ENCODE measurements around the gene GHRHR.

Gene GHRHR

GRCh38 chr7:30998180-30998579 lies 34.4 kb downstream of the GHRHR start:
- DNase-seq (no peak), ATAC-seq (ENCODE audit: insufficient read depth, low read depth) (no peak)
- H2AFZ ChIP-seq (ENCODE audit: low read depth, low read length), result no peak overlapping the region
- no peak overlapping the region for H3K9ac ChIP-seq (ENCODE audit: low read depth, low read length)
- TF ChIP-seq CTCF (IDR thresholded peaks at IDR 0.05; ENCODE audit: borderline replicate concordance, extremely low read depth, low read length, poor library complexity, severe bottlenecking) (no peak), EZH2 (IDR thresholded peaks at IDR 0.05; ENCODE audit: borderline replicate concordance, low read depth, low read length, severe bottlenecking) (no peak)
- H3K9me3 ChIP-seq (ENCODE audit: insufficient read depth, low read length, severe bottlenecking), result no peaks in the 10 kb centered on the region
- no peak overlapping the region for H3K27ac ChIP-seq (ENCODE audit: low read length)
- no peak overlapping the region for H3K4me2 ChIP-seq (ENCODE audit: insufficient read depth, low read length)
- H3K36me3 ChIP-seq (ENCODE audit: insufficient read depth, low read length), result no peaks in the 10 kb centered on the region
- no peak overlapping the region for H3K4me3 ChIP-seq (ENCODE audit: low read depth in 1 of 2, low read length in 2 of 2)
- H3K79me2 ChIP-seq (ENCODE audit: insufficient read depth, low read length), result no peaks in the 10 kb centered on the region
- no peaks in the 10 kb centered on the region for H3K27me3 ChIP-seq (ENCODE audit: insufficient read depth, low read length, poor library complexity)
- H3K4me1 ChIP-seq (ENCODE audit: insufficient read depth, low read length), result no peaks in the 10 kb centered on the region
- no peaks in the 10 kb centered on the region for H4K20me1 ChIP-seq (ENCODE audit: insufficient read depth, low read length)

GRCh38 chr7:31000161-31000693 lies 36.5 kb downstream of the GHRHR start:
- no peaks in the 10 kb centered on the region for H3K79me2 ChIP-seq (ENCODE audit: insufficient read depth, low read length)
- H3K27me3 ChIP-seq (ENCODE audit: insufficient read depth, low read length, poor library complexity), result no peaks in the 10 kb centered on the region
- no peak overlapping the region for H3K27ac ChIP-seq (ENCODE audit: low read length)
- H4K20me1 ChIP-seq (ENCODE audit: insufficient read depth, low read length), result no peaks in the 10 kb centered on the region
- H3K4me2 ChIP-seq (ENCODE audit: insufficient read depth, low read length), result no peak overlapping the region
- no peak overlapping the region for H3K4me3 ChIP-seq (ENCODE audit: low read depth in 1 of 2, low read length in 2 of 2)
- H3K9ac ChIP-seq (ENCODE audit: low read depth, low read length), result no peak overlapping the region
- H3K36me3 ChIP-seq (ENCODE audit: insufficient read depth, low read length), result no peaks in the 10 kb centered on the region
- H2AFZ ChIP-seq (ENCODE audit: low read depth, low read length), result no peak overlapping the region
- H3K9me3 ChIP-seq (ENCODE audit: insufficient read depth, low read length, severe bottlenecking), result no peaks in the 10 kb centered on the region
- DNase-seq, result no peak
- no peak for TF ChIP-seq EZH2 (IDR thresholded peaks at IDR 0.05; ENCODE audit: borderline replicate concordance, low read depth, low read length, severe bottlenecking)
- no peak for TF ChIP-seq CTCF (IDR thresholded peaks at IDR 0.05; ENCODE audit: borderline replicate concordance, extremely low read depth, low read length, poor library complexity, severe bottlenecking)
- H3K4me1 ChIP-seq (ENCODE audit: insufficient read depth, low read length), result no peaks in the 10 kb centered on the region
- ATAC-seq (ENCODE audit: insufficient read depth, low read depth), result no peak

DNA sequence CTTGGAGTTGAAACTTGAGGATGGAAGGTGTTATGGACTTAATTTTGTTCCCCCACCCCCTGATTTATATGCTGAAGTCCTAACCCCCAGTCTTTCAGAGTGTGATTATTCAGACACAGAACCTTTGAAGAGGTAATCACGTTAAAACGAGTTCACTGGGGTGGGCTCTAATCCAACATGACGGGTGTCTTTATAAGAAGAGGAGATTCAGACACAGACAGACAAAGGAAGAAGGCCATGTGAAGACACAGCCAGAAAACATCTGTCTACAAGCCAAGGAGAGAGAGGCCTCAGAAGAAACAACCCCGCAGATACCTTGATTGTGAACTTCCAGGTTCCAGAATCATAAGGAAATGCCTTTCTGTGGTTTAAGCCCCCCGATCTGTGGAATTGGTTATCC lies 37.0 kb downstream of the GHRHR start:
- no peak overlapping the region for H3K4me3 ChIP-seq (ENCODE audit: low read depth in 1 of 2, low read length in 2 of 2)
- ATAC-seq (ENCODE audit: insufficient read depth, low read depth), result no peak
- no peak for DNase-seq

More for the DNA sequence above, 37.0 kb downstream of the GHRHR start:
- Histone ChIP-seq H3K9me3 (ENCODE audit: insufficient read depth, low read length, severe bottlenecking) (no peaks in the 10 kb centered on the region), H4K20me1 (ENCODE audit: insufficient read depth, low read length) (no peaks in the 10 kb centered on the region), H3K27me3 (ENCODE audit: insufficient read depth, low read length, poor library complexity) (peaks cover under 1% of the 10 kb centered on the region), H3K79me2 (ENCODE audit: insufficient read depth, low read length) (no peaks in the 10 kb centered on the region), H3K9ac (ENCODE audit: low read depth, low read length) (no peak overlapping the region), H3K4me2 (ENCODE audit: insufficient read depth, low read length) (no peak overlapping the region), H3K36me3 (ENCODE audit: insufficient read depth, low read length) (no peaks in the 10 kb centered on the region), H3K4me1 (ENCODE audit: insufficient read depth, low read length) (no peaks in the 10 kb centered on the region), H3K27ac (ENCODE audit: low read length) (no peak overlapping the region), H2AFZ (ENCODE audit: low read depth, low read length) (no peak overlapping the region)
- TF ChIP-seq EZH2 (IDR thresholded peaks at IDR 0.05; ENCODE audit: borderline replicate concordance, low read depth, low read length, severe bottlenecking) (no peak), CTCF (IDR thresholded peaks at IDR 0.05; ENCODE audit: borderline replicate concordance, extremely low read depth, low read length, poor library complexity, severe bottlenecking) (no peak)
